HEK293T (cell line): ENCODE results near the gene PRKAR1B.

Experiments used
- BHLHE40 ChIP-seq: fragments of 450-650 bp; IDR thresholded peaks from 2 replicates; pipeline ENCODE4 v1.6.1; 2016; ENCODE audit warnings: mild to moderate bottlenecking, moderate library complexity, borderline replicate concordance
- TARDBP ChIP-seq: fragments of 450-650 bp; IDR thresholded peaks from 2 replicates; pipeline ENCODE4 v1.6.1; 2016

- TF ChIP-seq TARDBP = no peak
- TF ChIP-seq BHLHE40 = no peak
Observed at GRCh38 chr7:523347-524336, 203.4 kb downstream of the PRKAR1B start.
